ENCODE results near the gene SAMD9L. TPM values are rescaled to one million over a fixed set of nuclear protein-coding genes. Genes with fewer than 3 reads are reported as not detected.

SAMD9L gene
- total RNA-seq, result 10 to 100 TPM in 1 of 2 donors, 1 to 10 TPM in 1; 7.2 to 10.7 TPM

DNA sequence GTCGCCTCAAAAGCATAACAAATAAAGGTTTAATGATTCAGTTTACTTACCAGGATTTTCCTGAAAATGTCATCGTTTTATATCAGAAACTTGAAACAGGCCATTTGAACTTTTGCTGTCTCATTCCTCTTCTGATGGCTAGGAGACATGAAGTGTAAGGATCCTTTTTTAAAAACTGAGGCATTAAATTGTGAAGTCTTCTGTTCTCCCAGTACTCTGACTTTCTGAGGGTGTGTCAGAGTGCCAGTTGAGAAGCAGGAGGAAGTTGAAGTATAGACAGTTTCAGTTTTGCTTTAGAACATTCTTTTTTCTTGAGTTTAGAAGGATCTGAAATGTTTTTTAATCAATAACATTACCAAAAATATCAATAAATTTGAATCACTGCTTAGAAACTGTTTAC lies at the start of gene SAMD9L:
Gene SAMD9L (minus strand): TSS at position 242 of the 400 bp plus-strand sequence. CDS start 12,414 bp downstream, outside the sequence.
- H3K9me3 ChIP-seq, result no peaks in the 10 kb centered on the region
- H3K4me1 ChIP-seq, result no peaks in the 10 kb centered on the region
- peak within 1 kb of the TSS; percentile 19 for H3K27ac ChIP-seq
- peak within 1 kb of the TSS; percentile 19 for H3K4me3 ChIP-seq
- intact Hi-C loops (cut with DNase I), result no loop called here
- peaks cover 4% of the 10 kb centered on the region for H3K36me3 ChIP-seq
- H3K9ac ChIP-seq (ENCODE audit: low read depth in 2 of 2, low read length in 2 of 2), result peak within 1 kb of the TSS in 1 of 2 donors; percentile 66
- DNase-seq, result peak; percentile 30
- TF ChIP-seq, protein P1, sequence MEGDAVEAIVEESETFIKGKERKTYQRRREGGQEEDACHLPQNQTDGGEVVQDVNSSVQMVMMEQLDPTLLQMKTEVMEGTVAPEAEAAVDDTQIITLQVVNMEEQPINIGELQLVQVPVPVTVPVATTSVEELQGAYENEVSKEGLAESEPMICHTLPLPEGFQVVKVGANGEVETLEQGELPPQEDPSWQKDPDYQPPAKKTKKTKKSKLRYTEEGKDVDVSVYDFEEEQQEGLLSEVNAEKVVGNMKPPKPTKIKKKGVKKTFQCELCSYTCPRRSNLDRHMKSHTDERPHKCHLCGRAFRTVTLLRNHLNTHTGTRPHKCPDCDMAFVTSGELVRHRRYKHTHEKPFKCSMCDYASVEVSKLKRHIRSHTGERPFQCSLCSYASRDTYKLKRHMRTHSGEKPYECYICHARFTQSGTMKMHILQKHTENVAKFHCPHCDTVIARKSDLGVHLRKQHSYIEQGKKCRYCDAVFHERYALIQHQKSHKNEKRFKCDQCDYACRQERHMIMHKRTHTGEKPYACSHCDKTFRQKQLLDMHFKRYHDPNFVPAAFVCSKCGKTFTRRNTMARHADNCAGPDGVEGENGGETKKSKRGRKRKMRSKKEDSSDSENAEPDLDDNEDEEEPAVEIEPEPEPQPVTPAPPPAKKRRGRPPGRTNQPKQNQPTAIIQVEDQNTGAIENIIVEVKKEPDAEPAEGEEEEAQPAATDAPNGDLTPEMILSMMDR (IDR thresholded peaks at IDR 0.05), result no peak
- H3K27me3 ChIP-seq, result no peaks in the 10 kb centered on the region

DNA sequence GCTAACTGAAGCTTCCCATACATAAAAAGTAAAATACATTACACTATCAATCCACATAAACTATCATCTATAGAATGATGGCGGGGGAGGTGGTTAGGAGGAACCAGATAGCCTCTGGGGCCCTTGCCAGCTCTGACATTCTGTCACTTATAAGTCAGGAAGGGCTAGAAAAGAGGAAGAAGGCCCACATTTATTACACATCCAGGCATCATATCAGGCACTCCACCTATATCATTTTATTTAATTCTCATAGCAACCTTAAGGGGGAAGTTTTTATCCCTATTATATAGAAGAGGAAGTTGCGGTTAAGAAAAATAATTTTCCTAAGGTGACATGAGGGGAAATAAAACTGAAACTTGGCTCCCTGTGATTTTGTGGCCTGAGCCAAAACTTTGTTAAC lies 48.2 kb upstream of the SAMD9L start:
- TF ChIP-seq, protein P1 (IDR thresholded peaks at IDR 0.05), result no peak
- no peak overlapping the region for H3K9ac ChIP-seq (ENCODE audit: low read depth in 2 of 2, low read length in 2 of 2)
- no peak overlapping the region for H3K4me3 ChIP-seq
- no peaks in the 10 kb centered on the region for H3K9me3 ChIP-seq
- no peak for DNase-seq
- H3K36me3 ChIP-seq, result no peaks in the 10 kb centered on the region
- no peaks in the 10 kb centered on the region for H3K4me1 ChIP-seq
- no peak overlapping the region for H3K27ac ChIP-seq
- H3K27me3 ChIP-seq, result peaks cover 1% of the 10 kb centered on the region
- intact Hi-C loops (cut with DNase I), result no loop called here

DNA sequence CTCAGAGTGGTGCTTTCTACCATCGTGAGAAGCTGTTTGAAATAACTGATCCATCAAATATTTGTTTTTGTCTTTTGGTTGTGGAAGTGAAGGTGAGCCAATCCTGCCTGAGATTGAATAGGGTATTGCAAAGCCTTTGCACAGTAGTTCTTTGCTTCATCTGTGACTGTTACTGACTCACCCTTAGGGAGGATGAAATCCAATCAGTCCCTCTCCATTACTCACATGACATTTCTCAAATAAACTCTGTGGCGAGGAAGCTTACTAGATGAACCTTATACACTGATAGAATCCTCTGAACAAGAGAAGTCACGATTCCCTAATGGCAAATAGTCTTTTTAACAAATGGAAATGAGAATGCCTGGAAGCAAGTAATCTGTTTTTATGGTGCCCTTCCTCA lies 46.2 kb upstream of the SAMD9L start:
- intact Hi-C loops (cut with DNase I), result no loop called here
- H3K27ac ChIP-seq, result no peak overlapping the region
- TF ChIP-seq, protein P1 (IDR thresholded peaks at IDR 0.05), result no peak

DNA sequence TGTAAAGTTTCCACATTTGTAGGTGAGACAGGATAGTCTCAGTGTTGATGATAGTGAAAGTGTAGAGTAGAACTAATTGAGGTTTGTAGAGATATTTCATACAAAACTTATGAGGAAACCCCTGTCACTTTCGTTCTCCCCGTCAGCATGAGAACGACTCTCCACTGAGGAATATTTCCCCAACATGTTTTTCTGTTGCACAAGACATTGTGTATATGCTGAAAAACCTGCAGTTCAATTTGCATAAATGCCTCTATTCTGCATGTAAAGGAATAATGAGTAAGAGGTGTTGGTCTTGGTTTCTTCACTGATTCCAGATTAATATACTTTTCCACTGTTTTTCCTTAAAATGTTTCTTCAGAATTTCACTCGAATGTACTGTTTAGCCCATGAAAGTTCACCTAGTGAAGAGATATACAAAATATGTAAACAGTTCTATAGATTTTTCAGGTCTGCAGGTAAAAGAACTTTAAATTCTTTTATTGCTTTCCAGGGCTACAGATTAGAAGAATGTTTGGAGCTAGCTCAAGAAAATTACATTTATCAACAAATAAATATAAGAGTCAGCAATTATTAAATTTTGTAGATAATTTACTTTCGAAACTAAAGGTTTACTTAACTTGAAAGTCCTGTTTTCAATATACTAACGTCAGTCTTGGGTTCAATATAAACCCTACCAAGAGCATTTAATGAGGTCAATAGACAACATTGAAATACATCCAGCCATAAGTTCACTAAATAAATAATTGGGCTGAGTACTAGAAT lies 40.9 kb upstream of the SAMD9L start:
- Histone ChIP-seq H3K36me3 (no peaks in the 10 kb centered on the region), H3K27me3 (peaks cover 14% of the 10 kb centered on the region), H3K27ac (no peak overlapping the region), H3K9me3 (no peaks in the 10 kb centered on the region), H3K4me3 (no peak overlapping the region), H3K9ac (ENCODE audit: low read depth in 2 of 2, low read length in 2 of 2) (no peak overlapping the region), H3K4me1 (no peaks in the 10 kb centered on the region)
- intact Hi-C loops (cut with DNase I), result no loop called here
- TF ChIP-seq, protein P1 (IDR thresholded peaks at IDR 0.05), result no peak
- no peak for DNase-seq

More for the DNA sequence above, 46.2 kb upstream of the SAMD9L start:
- no peaks in the 10 kb centered on the region for H3K36me3 ChIP-seq
- H3K9me3 ChIP-seq, result no peaks in the 10 kb centered on the region
- H3K4me3 ChIP-seq, result no peak overlapping the region
- H3K27me3 ChIP-seq, result peaks cover 13% of the 10 kb centered on the region
- H3K4me1 ChIP-seq, result no peaks in the 10 kb centered on the region
- no peak overlapping the region for H3K9ac ChIP-seq (ENCODE audit: low read depth in 2 of 2, low read length in 2 of 2)
- no peak for DNase-seq

DNA sequence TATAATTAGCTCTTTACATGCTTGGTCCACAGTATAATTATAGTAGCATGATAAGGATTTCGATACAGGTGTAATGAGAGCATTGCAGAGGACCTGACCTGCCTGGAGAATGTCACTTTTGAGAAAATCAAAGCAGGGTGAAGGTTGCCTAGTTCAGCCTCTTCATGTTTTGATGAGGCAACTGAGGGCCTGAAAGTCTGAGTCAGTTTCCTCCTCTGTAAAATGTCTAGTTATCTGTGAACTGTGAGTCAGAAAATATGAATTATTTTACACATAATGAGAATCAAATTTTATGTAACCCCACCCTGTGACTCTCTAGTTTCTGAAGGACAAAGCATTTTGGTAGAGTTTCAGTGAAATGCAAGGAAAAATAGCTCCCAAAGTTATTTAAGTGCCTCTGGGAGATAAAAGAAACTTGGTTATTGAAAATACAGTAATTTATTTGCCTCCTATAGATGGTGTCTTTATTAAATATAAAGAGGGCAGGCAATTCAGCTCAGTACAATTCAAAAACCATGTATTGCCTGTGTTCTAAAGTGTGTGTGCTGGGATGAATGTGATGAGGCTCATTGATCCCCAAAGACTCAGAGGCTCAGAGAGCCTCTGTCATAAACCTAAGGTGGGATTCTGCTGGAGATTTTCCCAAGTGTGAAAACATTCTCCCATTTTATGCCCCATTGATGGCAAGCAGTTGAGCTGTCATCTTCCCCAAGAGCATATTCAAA lies 37.3 kb upstream of the SAMD9L start:
- no peak for DNase-seq
- no peaks in the 10 kb centered on the region for H3K36me3 ChIP-seq
- no peaks in the 10 kb centered on the region for H3K4me1 ChIP-seq
- H3K27me3 ChIP-seq, result peaks cover 7% of the 10 kb centered on the region
- H3K4me3 ChIP-seq, result no peak overlapping the region
- no peak overlapping the region for H3K27ac ChIP-seq
- TF ChIP-seq, protein P1 (IDR thresholded peaks at IDR 0.05), result no peak
- H3K9ac ChIP-seq (ENCODE audit: low read depth in 2 of 2, low read length in 2 of 2), result no peak overlapping the region
- H3K9me3 ChIP-seq, result no peaks in the 10 kb centered on the region
- intact Hi-C loops (cut with DNase I), result no loop called here
